OCI-LY3 (cell line): ENCODE data around the gene LTBP4.
A peak's percentile ranks its signal among the peaks of the same experiment; 100 is the strongest.

Experiments
- H2AFZ ChIP-seq: fragments of 200-600, 300-600 bp; shearing (Covaris generic); 2 replicates; pipeline ENCODE4 v1.6.0; 2014; ENCODE audit warnings: antibody characterized with exemption, low read depth, low read length
- H3K27ac ChIP-seq: fragments of 200-600, 300-600 bp; sonication (generic); 2 replicates; pipeline ENCODE4 v1.5.1; 2014; ENCODE audit warnings: mild to moderate bottlenecking, low read length, moderate library complexity, mixed read lengths
- H3K27me3 ChIP-seq: fragments of 200-600, 300-600 bp; sonication (generic); 2 replicates; pipeline ENCODE4 v1.6.1; 2014; ENCODE audit warnings: low read depth, low read length, mixed read lengths
- H3K36me3 ChIP-seq: fragments of 200-600, 300-600 bp; sonication (generic); replicated peaks from 2 replicates; pipeline ENCODE3; 2014; ENCODE audit warnings: low read depth, low read length, mixed read lengths
- H3K4me1 ChIP-seq: fragments of 300-600, 200-600 bp; sonication (generic); 2 replicates; pipeline ENCODE4 v1.6.1; 2014; ENCODE audit warnings: low read length, mixed read lengths
- H3K4me2 ChIP-seq: fragments of 200-600, 300-600 bp; sonication (generic); 2 replicates; pipeline ENCODE4 v1.6.1; 2014; ENCODE audit warnings: low read length, mixed read lengths
- H3K4me3 ChIP-seq: fragments of 300-600, 200-600 bp; sonication (generic); 2 replicates; pipeline ENCODE4 v1.5.1; 2014; ENCODE audit warnings: antibody characterized with exemption, mild to moderate bottlenecking, low read length, moderate library complexity
- H3K79me2 ChIP-seq: fragments of 300-600, 200-600 bp; shearing (Covaris generic); 2 replicates; pipeline ENCODE4 v1.6.1; 2014; ENCODE audit warnings: mild to moderate bottlenecking, low read length, mixed read lengths
- H3K9ac ChIP-seq: fragments of 300-600, 200-600 bp; shearing (Covaris generic); 2 replicates; pipeline ENCODE4 v1.6.0; 2014; ENCODE audit warnings: mild to moderate bottlenecking, low read length, moderate library complexity
- H3K9me3 ChIP-seq: fragments of 200-600, 300-600 bp; shearing (Covaris generic); 2 replicates; pipeline ENCODE4 v1.6.1; 2014; ENCODE audit warnings: low read length, mixed read lengths; ENCODE audit not compliant: insufficient read depth
- H4K20me1 ChIP-seq: fragments of 200-600, 300-600 bp; sonication (generic); 2 replicates; pipeline ENCODE4 v1.6.1; 2016; ENCODE audit warnings: low read length, mixed read lengths; ENCODE audit not compliant: insufficient read depth
- EZH2phosphoT487 ChIP-seq: fragments of 200-600 bp; shearing (Covaris generic); IDR thresholded peaks from 2 replicates; pipeline ENCODE4 v1.6.1; 2018; ENCODE audit warnings: antibody characterized with exemption, mixed run types, low read depth
- TF ChIP-seq, protein P1 (sequence below): fragments of 200-600, 300-600 bp; sonication (generic); IDR thresholded peaks from 2 replicates; pipeline ENCODE4 v1.5.1; 2014; ENCODE audit warnings: antibody characterized with exemption, low read length, low read depth

LTBP4 gene

DNA sequence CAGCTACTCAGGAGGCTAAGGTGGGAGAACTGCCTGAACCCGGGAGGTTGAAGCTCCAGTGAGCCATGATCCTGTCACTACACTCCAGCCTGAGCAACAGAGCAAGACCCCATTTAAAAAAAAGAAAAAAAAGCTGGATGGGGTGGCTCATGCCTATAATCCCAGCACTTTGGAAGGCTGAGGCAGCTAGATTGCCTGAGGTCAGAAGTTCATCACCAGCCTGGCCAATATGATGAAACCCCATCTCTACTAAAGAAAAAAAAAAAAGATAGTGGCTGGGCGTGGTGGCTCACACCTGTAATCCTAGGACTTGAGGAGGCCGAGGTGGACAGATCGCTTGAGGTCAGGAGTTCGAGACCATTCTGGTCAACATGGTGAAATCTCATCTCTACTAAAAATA is 15.0 kb downstream of the LTBP4 start:
- Histone ChIP-seq H2AFZ (no peak overlapping the region), H3K4me2 (no peak overlapping the region), H3K36me3 (peaks cover 2% of the 10 kb centered on the region), H3K79me2 (no peaks in the 10 kb centered on the region), H3K27ac (no peak overlapping the region), H3K9me3 (no peaks in the 10 kb centered on the region), H3K4me1 (peaks cover 21% of the 10 kb centered on the region), H3K4me3 (no peak overlapping the region), H3K27me3 (no peaks in the 10 kb centered on the region), H3K9ac (no peak overlapping the region), H4K20me1 (no peaks in the 10 kb centered on the region)
- no peak for TF ChIP-seq EZH2phosphoT487
- TF ChIP-seq, protein P1, sequence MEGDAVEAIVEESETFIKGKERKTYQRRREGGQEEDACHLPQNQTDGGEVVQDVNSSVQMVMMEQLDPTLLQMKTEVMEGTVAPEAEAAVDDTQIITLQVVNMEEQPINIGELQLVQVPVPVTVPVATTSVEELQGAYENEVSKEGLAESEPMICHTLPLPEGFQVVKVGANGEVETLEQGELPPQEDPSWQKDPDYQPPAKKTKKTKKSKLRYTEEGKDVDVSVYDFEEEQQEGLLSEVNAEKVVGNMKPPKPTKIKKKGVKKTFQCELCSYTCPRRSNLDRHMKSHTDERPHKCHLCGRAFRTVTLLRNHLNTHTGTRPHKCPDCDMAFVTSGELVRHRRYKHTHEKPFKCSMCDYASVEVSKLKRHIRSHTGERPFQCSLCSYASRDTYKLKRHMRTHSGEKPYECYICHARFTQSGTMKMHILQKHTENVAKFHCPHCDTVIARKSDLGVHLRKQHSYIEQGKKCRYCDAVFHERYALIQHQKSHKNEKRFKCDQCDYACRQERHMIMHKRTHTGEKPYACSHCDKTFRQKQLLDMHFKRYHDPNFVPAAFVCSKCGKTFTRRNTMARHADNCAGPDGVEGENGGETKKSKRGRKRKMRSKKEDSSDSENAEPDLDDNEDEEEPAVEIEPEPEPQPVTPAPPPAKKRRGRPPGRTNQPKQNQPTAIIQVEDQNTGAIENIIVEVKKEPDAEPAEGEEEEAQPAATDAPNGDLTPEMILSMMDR: no peak

DNA sequence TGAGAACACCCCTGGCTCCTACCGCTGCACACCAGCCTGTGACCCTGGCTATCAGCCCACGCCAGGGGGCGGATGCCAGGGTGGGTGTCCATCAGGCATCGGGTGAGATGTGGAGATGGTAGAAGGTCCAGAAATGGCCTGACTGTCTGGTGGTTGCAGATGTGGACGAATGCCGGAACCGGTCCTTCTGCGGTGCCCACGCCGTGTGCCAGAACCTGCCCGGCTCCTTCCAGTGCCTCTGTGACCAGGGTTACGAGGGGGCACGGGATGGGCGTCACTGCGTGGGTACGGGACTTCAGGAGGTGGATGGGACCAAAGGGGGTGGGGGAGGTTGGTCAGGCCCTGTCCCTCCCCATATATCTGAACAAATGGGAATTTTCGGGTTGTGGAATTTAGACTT is 15.8 kb downstream of the LTBP4 start:
- H3K36me3 ChIP-seq: peaks cover 4% of the 10 kb centered on the region
- H3K27me3 ChIP-seq: no peaks in the 10 kb centered on the region
- H3K79me2 ChIP-seq: no peaks in the 10 kb centered on the region
- H3K9ac ChIP-seq: no peak overlapping the region
- H3K4me3 ChIP-seq: no peak overlapping the region
- H2AFZ ChIP-seq: no peak overlapping the region
- H3K4me1 ChIP-seq: peaks cover 21% of the 10 kb centered on the region
- H4K20me1 ChIP-seq: no peaks in the 10 kb centered on the region
- no peaks in the 10 kb centered on the region for H3K9me3 ChIP-seq
- H3K27ac ChIP-seq: no peak overlapping the region
- TF ChIP-seq EZH2phosphoT487: no peak
- TF ChIP-seq, protein P1: no peak
- no peak overlapping the region for H3K4me2 ChIP-seq

GRCh38 chr19:40617961-40618360 is 16.8 kb downstream of the LTBP4 start:
- no peak overlapping the region for H3K9ac ChIP-seq
- H3K79me2 ChIP-seq: no peaks in the 10 kb centered on the region
- H3K27ac ChIP-seq: no peak overlapping the region
- H3K9me3 ChIP-seq: no peaks in the 10 kb centered on the region
- no peak overlapping the region for H3K4me2 ChIP-seq
- H4K20me1 ChIP-seq: no peaks in the 10 kb centered on the region
- no peak for TF ChIP-seq EZH2phosphoT487
- TF ChIP-seq, protein P1: no peak
- H3K27me3 ChIP-seq: no peaks in the 10 kb centered on the region
- H3K4me3 ChIP-seq: no peak overlapping the region
- H3K36me3 ChIP-seq: peaks cover 4% of the 10 kb centered on the region
- no peak overlapping the region for H2AFZ ChIP-seq
- peaks cover 21% of the 10 kb centered on the region for H3K4me1 ChIP-seq

GRCh38 chr19:40619333-40620160 is 18.4 kb downstream of the LTBP4 start:
- no peaks in the 10 kb centered on the region for H3K79me2 ChIP-seq
- peak overlapping the region; percentile 16; the same call in 1 of the 2 replicates for H3K4me3 ChIP-seq
- H3K27ac ChIP-seq: peak overlapping the region; percentile 54
- peak overlapping the region; percentile 65 for H2AFZ ChIP-seq
- peak overlapping the region; percentile 20; the same call in 1 of the 2 replicates for H3K9ac ChIP-seq
- H3K27me3 ChIP-seq: no peaks in the 10 kb centered on the region
- TF ChIP-seq, protein P1: no peak
- no peak for TF ChIP-seq EZH2phosphoT487
- H3K4me2 ChIP-seq: peak overlapping the region; percentile 57
- H3K9me3 ChIP-seq: no peaks in the 10 kb centered on the region
- H3K4me1 ChIP-seq: peaks cover 21% of the 10 kb centered on the region
- peaks cover 4% of the 10 kb centered on the region for H3K36me3 ChIP-seq
- H4K20me1 ChIP-seq: no peaks in the 10 kb centered on the region
